Embryonic facial prominence (tissue), 1 donor: ENCODE measurements around the gene ARID1B.

ENCODE experiments used
- DNase-seq: peaks from one replicate; pipeline ENCODE4 v3.0.0-alpha.2; 2016; ENCODE audit errors: extremely low spot score

Gene ARID1B

GRCh38 chr6:157152556-157152955, 375.4 kb downstream of the ARID1B start:
- no peak for DNase-seq

- no peak for DNase-seq
Measured at GRCh38 chr6:157155804-157156203, 378.6 kb downstream of the ARID1B start.

- no peak for DNase-seq
Measured at GRCh38 chr6:157157258-157157657, 380.1 kb downstream of the ARID1B start.

GRCh38 chr6:157158456-157158855, 381.3 kb downstream of the ARID1B start:
- DNase-seq = no peak

GRCh38 chr6:157158897-157159296, 381.7 kb downstream of the ARID1B start:
- no peak for DNase-seq

- no peak for DNase-seq
Measured at GRCh38 chr6:157159348-157159747, 382.2 kb downstream of the ARID1B start.

GRCh38 chr6:157161912-157162311, 384.7 kb downstream of the ARID1B start:
- DNase-seq = no peak

- no peak for DNase-seq
Measured at GRCh38 chr6:157162766-157163433, 385.7 kb downstream of the ARID1B start.

GRCh38 chr6:157163434-157164159, 386.4 kb downstream of the ARID1B start:
- DNase-seq = no peak

GRCh38 chr6:157164972-157165371, 387.8 kb downstream of the ARID1B start:
- DNase-seq = no peak

GRCh38 chr6:157166784-157167183, 389.6 kb downstream of the ARID1B start:
- no peak for DNase-seq

- DNase-seq = no peak
Measured at GRCh38 chr6:157167837-157168236, 390.7 kb downstream of the ARID1B start.

GRCh38 chr6:157168471-157168870, 391.3 kb downstream of the ARID1B start:
- DNase-seq = peak; percentile 4

- DNase-seq = no peak
Measured at GRCh38 chr6:157169226-157169625, 392.0 kb downstream of the ARID1B start.

GRCh38 chr6:157169656-157170055, 392.5 kb downstream of the ARID1B start:
- DNase-seq = peak; percentile 5

GRCh38 chr6:157170535-157170934, 393.4 kb downstream of the ARID1B start:
- no peak for DNase-seq

GRCh38 chr6:157171801-157172200, 394.6 kb downstream of the ARID1B start:
- no peak for DNase-seq

- no peak for DNase-seq
Measured at GRCh38 chr6:157172231-157172701, 395.1 kb downstream of the ARID1B start.

GRCh38 chr6:157172830-157173536, 395.8 kb downstream of the ARID1B start:
- no peak for DNase-seq

- no peak for DNase-seq
Measured at GRCh38 chr6:157173776-157174175, 396.6 kb downstream of the ARID1B start.

GRCh38 chr6:157174731-157175130, 397.6 kb downstream of the ARID1B start:
- DNase-seq = no peak

- DNase-seq = no peak
Measured at GRCh38 chr6:157177731-157178336, 400.7 kb downstream of the ARID1B start.
